Measurements from ENCODE around the gene TNFSF13.

DNA sequence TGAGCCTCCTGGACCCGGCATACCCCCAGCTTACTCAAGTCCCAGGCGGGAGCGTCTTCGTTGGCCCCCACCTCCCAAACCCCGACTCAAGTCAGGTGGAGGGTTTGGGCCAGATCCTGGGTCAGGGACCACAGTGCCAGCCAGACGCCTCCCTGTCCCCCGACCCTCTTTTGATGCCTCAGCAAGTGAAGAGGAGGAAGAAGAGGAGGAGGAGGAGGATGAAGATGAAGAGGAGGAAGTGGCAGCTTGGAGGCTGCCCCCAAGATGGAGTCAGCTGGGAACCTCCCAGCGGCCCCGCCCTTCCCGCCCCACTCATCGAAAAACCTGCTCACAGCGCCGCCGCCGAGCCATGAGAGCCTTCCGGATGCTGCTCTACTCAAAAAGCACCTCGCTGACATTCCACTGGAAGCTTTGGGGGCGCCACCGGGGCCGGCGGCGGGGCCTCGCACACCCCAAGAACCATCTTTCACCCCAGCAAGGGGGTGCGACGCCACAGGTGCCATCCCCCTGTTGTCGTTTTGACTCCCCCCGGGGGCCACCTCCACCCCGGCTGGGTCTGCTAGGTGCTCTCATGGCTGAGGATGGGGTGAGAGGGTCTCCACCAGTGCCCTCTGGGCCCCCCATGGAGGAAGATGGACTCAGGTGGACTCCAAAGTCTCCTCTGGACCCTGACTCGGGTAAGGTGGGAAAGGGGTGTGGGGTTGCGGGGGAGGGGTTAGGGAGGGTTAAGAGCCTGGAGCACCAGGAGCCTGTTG, 4.7 kb downstream of the TNFSF13 start:
- TF ChIP-seq ZBTB21 (CRISPR knock-in tag; IDR thresholded peaks at IDR 0.05; ENCODE audit: borderline replicate concordance) = no peak
- no peak for TF ChIP-seq NR2C2 (CRISPR knock-in tag; IDR thresholded peaks at IDR 0.05)
- TF ChIP-seq IRF2 (CRISPR knock-in tag; IDR thresholded peaks at IDR 0.05; ENCODE audit: borderline replicate concordance, low read depth) = no peak
- TF ChIP-seq, protein P1, sequence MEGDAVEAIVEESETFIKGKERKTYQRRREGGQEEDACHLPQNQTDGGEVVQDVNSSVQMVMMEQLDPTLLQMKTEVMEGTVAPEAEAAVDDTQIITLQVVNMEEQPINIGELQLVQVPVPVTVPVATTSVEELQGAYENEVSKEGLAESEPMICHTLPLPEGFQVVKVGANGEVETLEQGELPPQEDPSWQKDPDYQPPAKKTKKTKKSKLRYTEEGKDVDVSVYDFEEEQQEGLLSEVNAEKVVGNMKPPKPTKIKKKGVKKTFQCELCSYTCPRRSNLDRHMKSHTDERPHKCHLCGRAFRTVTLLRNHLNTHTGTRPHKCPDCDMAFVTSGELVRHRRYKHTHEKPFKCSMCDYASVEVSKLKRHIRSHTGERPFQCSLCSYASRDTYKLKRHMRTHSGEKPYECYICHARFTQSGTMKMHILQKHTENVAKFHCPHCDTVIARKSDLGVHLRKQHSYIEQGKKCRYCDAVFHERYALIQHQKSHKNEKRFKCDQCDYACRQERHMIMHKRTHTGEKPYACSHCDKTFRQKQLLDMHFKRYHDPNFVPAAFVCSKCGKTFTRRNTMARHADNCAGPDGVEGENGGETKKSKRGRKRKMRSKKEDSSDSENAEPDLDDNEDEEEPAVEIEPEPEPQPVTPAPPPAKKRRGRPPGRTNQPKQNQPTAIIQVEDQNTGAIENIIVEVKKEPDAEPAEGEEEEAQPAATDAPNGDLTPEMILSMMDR (IDR thresholded peaks at IDR 0.05) = no peak
- TF ChIP-seq SMAD4 (CRISPR knock-in tag; IDR thresholded peaks at IDR 0.05) = no peak
- TF ChIP-seq KAT7 (CRISPR knock-in tag; IDR thresholded peaks at IDR 0.05; ENCODE audit: borderline replicate concordance) = no peak
- TF ChIP-seq ZNF121 (CRISPR knock-in tag; IDR thresholded peaks at IDR 0.05) = no peak
- TF ChIP-seq CREB1 (CRISPR knock-in tag; IDR thresholded peaks at IDR 0.05) = no peak
- TF ChIP-seq, protein P2, sequence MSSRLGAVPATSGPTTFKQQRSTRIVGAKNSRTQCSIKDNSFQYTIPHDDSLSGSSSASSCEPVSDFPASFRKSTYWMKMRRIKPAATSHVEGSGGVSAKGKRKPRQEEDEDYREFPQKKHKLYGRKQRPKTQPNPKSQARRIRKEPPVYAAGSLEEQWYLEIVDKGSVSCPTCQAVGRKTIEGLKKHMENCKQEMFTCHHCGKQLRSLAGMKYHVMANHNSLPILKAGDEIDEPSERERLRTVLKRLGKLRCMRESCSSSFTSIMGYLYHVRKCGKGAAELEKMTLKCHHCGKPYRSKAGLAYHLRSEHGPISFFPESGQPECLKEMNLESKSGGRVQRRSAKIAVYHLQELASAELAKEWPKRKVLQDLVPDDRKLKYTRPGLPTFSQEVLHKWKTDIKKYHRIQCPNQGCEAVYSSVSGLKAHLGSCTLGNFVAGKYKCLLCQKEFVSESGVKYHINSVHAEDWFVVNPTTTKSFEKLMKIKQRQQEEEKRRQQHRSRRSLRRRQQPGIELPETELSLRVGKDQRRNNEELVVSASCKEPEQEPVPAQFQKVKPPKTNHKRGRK (CRISPR knock-in tag; IDR thresholded peaks at IDR 0.05; ENCODE audit: borderline replicate concordance) = no peak
- TF ChIP-seq NFE2L1 (CRISPR knock-in tag; IDR thresholded peaks at IDR 0.05) = no peak
- no peak for TF ChIP-seq TP53 (CRISPR knock-in tag; IDR thresholded peaks at IDR 0.05)
- TF ChIP-seq, protein P3, sequence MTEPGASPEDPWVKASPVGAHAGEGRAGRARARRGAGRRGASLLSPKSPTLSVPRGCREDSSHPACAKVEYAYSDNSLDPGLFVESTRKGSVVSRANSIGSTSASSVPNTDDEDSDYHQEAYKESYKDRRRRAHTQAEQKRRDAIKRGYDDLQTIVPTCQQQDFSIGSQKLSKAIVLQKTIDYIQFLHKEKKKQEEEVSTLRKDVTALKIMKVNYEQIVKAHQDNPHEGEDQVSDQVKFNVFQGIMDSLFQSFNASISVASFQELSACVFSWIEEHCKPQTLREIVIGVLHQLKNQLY (CRISPR knock-in tag; IDR thresholded peaks at IDR 0.05) = no peak
- no peak for TF ChIP-seq TCF7 (CRISPR knock-in tag; IDR thresholded peaks at IDR 0.05; ENCODE audit: low read depth)
